H1 (cell line): ENCODE measurements around the gene CRTC1. TPM values are rescaled to one million over a fixed set of nuclear protein-coding genes. Genes with fewer than 3 reads are reported as not detected.

Experiments used
- CTCF ChIA-PET: fragments of 300-600 bp; sonication (Branson Sonifier 250); formaldehyde crosslinking; loops from one replicate; lab custom pipeline; 2021; ENCODE audit not compliant: partially characterized antibody; lab: Charles Lee
- POLR2A ChIA-PET: fragments of 300-600 bp; sonication (Branson Sonifier 250); formaldehyde crosslinking; loops from one replicate; lab custom pipeline; 2021; ENCODE audit warnings: inconsistent platforms; ENCODE audit not compliant: partially characterized antibody; lab: Charles Lee
- DNase-seq, 2 experiments: peaks; one replicate each; pipeline versions ENCODE4 v3.0.0 to v3.0.0-alpha.2; 2010 to 2022; ENCODE audit warnings: low spot score in 2 of 2, low read depth in 1 of 2, mixed read lengths in 1 of 2
- FAIRE-seq: peaks from 2 replicates; lab custom pipeline; 2011; peaks lifted over from hg19 to GRCh38; lab: Jason Lieb, UNC
- H2AFZ ChIP-seq: 2 replicates; pipeline ENCODE4 v1.8.1; 2012; ENCODE audit warnings: low read length, inconsistent platforms
- H2AK5ac ChIP-seq: 2 replicates; pipeline ENCODE4 v1.6.1; 2013; ENCODE audit warnings: low read depth, low read length
- H2BK120ac ChIP-seq: replicated peaks from 2 replicates; pipeline ENCODE3; 2013; ENCODE audit warnings: low read depth, low read length, inconsistent platforms
- H2BK12ac ChIP-seq: 2 replicates; pipeline ENCODE4 v1.6.1; 2013; ENCODE audit warnings: low read depth, low read length
- H2BK15ac ChIP-seq: 2 replicates; pipeline ENCODE4 v1.6.1; 2013; ENCODE audit warnings: low read length
- H2BK20ac ChIP-seq: 2 replicates; pipeline ENCODE4 v1.6.1; 2013; ENCODE audit warnings: low read length
- H2BK5ac ChIP-seq: 2 replicates; pipeline ENCODE4 v1.6.1; 2013; ENCODE audit warnings: low read depth, low read length
- H3K14ac ChIP-seq: 2 replicates; pipeline ENCODE4 v1.6.1; 2013; ENCODE audit warnings: inconsistent platforms; ENCODE audit not compliant: insufficient read length
- H3K18ac ChIP-seq: 2 replicates; pipeline ENCODE4 v1.6.1; 2013; ENCODE audit warnings: low read length; ENCODE audit errors: extremely low read depth
- H3K23ac ChIP-seq: 2 replicates; pipeline ENCODE4 v1.6.1; 2013; ENCODE audit warnings: inconsistent platforms; ENCODE audit not compliant: insufficient read length
- H3K23me2 ChIP-seq: 2 replicates; pipeline ENCODE4 v1.6.1; 2013; ENCODE audit warnings: low read depth, low read length
- H3K27ac ChIP-seq: 2 replicates; pipeline ENCODE4 v1.6.1; 2011; ENCODE audit warnings: low read depth, low read length, inconsistent platforms
- H3K27me3 ChIP-seq, 4 experiments: replicated peaks in 1 of 4; 1 replicate in 1 of 4; 2 replicates in 3 of 4; pipeline versions ENCODE4 v1.6.1 to v1.8.1; 2011 to 2013; ENCODE audit warnings: low read length in 3 of 4, mild to moderate bottlenecking in 3 of 4, inconsistent platforms in 2 of 4, mixed read lengths in 2 of 4, moderate library complexity in 1 of 4; ENCODE audit not compliant: control insufficient read depth in 3 of 4, insufficient read depth in 3 of 4; ENCODE audit errors: extremely low read depth in 1 of 4
- H3K36me3 ChIP-seq, 4 experiments: 2 replicates each; pipeline versions ENCODE4 v1.6.1 to v1.8.1; 2011 to 2013; ENCODE audit warnings: mild to moderate bottlenecking in 4 of 4, low read length in 3 of 4, moderate library complexity in 2 of 4, control low read depth in 1 of 4, inconsistent platforms in 1 of 4; ENCODE audit not compliant: insufficient read depth in 4 of 4, control insufficient read depth in 2 of 4
- H3K4ac ChIP-seq: replicated peaks from 2 replicates; pipeline ENCODE3; 2013; ENCODE audit warnings: low read length, low read depth, mixed read lengths, inconsistent platforms; ENCODE audit not compliant: insufficient read length
- H3K4me1 ChIP-seq, 4 experiments: replicated peaks in 1 of 4; 1 replicate in 1 of 4; 2 replicates in 3 of 4; pipeline versions ENCODE4 v1.6.1 to v1.8.1; 2011 to 2013; ENCODE audit warnings: low read length in 3 of 4, inconsistent platforms in 2 of 4, mixed read lengths in 1 of 4; ENCODE audit not compliant: insufficient read depth in 4 of 4, control insufficient read depth in 3 of 4
- H3K4me2 ChIP-seq, 2 experiments: 2 replicates each; pipeline versions ENCODE4 v1.6.1 to v1.8.1; 2011 to 2013; ENCODE audit warnings: low read depth in 2 of 2, low read length in 2 of 2, control low read depth in 1 of 2, inconsistent platforms in 1 of 2, mild to moderate bottlenecking in 1 of 2; ENCODE audit not compliant: insufficient read depth in 1 of 2
- H3K4me3 ChIP-seq, 4 experiments: fragments of 200-600, 300-600 bp in 1 of 4; sonication (generic), shearing (Covaris generic), sonication (Bioruptor Twin) in 1 of 4; 2 replicates each; pipeline versions ENCODE4 v1.5.1 to v1.8.1; 2011 to 2016; ENCODE audit warnings: low read length in 4 of 4, low read depth in 3 of 4, control low read depth in 2 of 4, inconsistent platforms in 2 of 4, mild to moderate bottlenecking in 2 of 4, mixed read lengths in 1 of 4, moderate library complexity in 1 of 4; ENCODE audit not compliant: insufficient read depth in 2 of 4; ENCODE audit errors: extremely low read depth in 1 of 4
- H3K56ac ChIP-seq: replicated peaks from 2 replicates; pipeline ENCODE3; 2013; ENCODE audit warnings: low read depth, mild to moderate bottlenecking, mixed read lengths, low read length, inconsistent platforms; ENCODE audit not compliant: insufficient read length
- H3K79me1 ChIP-seq: 2 replicates; pipeline ENCODE4 v1.6.1; 2013; ENCODE audit warnings: low read depth, low read length, control low read depth
- H3K79me2 ChIP-seq, 2 experiments: 2 replicates each; pipeline versions ENCODE4 v1.6.1 to v1.8.1; 2012 to 2013; ENCODE audit warnings: low read length in 2 of 2, mild to moderate bottlenecking in 2 of 2, inconsistent platforms in 1 of 2; ENCODE audit not compliant: insufficient read depth in 2 of 2, control insufficient read depth in 1 of 2
- H3K9ac ChIP-seq, 4 experiments: replicated peaks in 1 of 4; 1 replicate in 1 of 4; 2 replicates in 3 of 4; pipeline versions ENCODE4 v1.6.1 to v1.8.1; 2011 to 2013; ENCODE audit warnings: low read depth in 3 of 4, low read length in 3 of 4, control low read depth in 2 of 4, mild to moderate bottlenecking in 2 of 4, moderate library complexity in 2 of 4, inconsistent platforms in 1 of 4; ENCODE audit errors: extremely low read depth in 1 of 4
- H3K9me3 ChIP-seq, 2 experiments: 2 replicates each; pipeline versions ENCODE4 v1.6.1 to v1.8.1; 2012 to 2013; ENCODE audit warnings: mild to moderate bottlenecking in 2 of 2, moderate library complexity in 2 of 2, control low read depth in 1 of 2, inconsistent platforms in 1 of 2, low read depth in 1 of 2, low read length in 1 of 2, mixed read lengths in 1 of 2; ENCODE audit not compliant: insufficient read depth in 2 of 2
- H4K20me1 ChIP-seq, 2 experiments: replicated peaks in 1 of 2; 2 replicates each; pipeline versions ENCODE3 to v1.8.1; 2011 to 2013; ENCODE audit warnings: inconsistent platforms in 2 of 2, low read length in 2 of 2, mild to moderate bottlenecking in 1 of 2; ENCODE audit not compliant: insufficient read depth in 2 of 2, control insufficient read depth in 1 of 2
- H4K5ac ChIP-seq: 2 replicates; pipeline ENCODE4 v1.6.1; 2013; ENCODE audit warnings: low read length, low read depth, mixed read lengths, inconsistent platforms; ENCODE audit not compliant: insufficient read length
- H4K8ac ChIP-seq: 2 replicates; pipeline ENCODE4 v1.8.0; 2013; ENCODE audit warnings: mild to moderate bottlenecking, moderate library complexity, low read length, inconsistent platforms; ENCODE audit not compliant: insufficient read depth; ENCODE audit errors: extremely low read depth
- H4K91ac ChIP-seq: replicated peaks from 2 replicates; pipeline ENCODE3; 2013; ENCODE audit warnings: low read length, mixed read lengths, inconsistent platforms; ENCODE audit not compliant: insufficient read length
- E2F6 ChIP-seq: IDR thresholded peaks from 2 replicates; pipeline ENCODE4 v1.6.1; 2012; ENCODE audit warnings: inconsistent platforms
- EP300 ChIP-seq, 2 experiments: IDR thresholded peaks; 1 replicate in 1 of 2; 2 replicates in 1 of 2; pipeline ENCODE4 v1.6.1; 2011 to 2012; ENCODE audit warnings: low read depth in 2 of 2, low read length in 2 of 2, mild to moderate bottlenecking in 2 of 2, borderline replicate concordance in 1 of 2, inconsistent platforms in 1 of 2, moderate library complexity in 1 of 2
- HDAC2 ChIP-seq, 2 experiments: fragments of 300-600 bp in 1 of 2; sonication (generic) in 1 of 2; IDR thresholded peaks; 2 replicates each; pipeline ENCODE4 v1.6.1; 2011 to 2012; ENCODE audit warnings: low read depth in 2 of 2, low read length in 2 of 2, mild to moderate bottlenecking in 2 of 2, moderate library complexity in 2 of 2, borderline replicate concordance in 1 of 2, inconsistent platforms in 1 of 2
- POLR2AphosphoS5 ChIP-seq: IDR thresholded peaks from 2 replicates; pipeline ENCODE4 v1.6.1; 2011; ENCODE audit warnings: low read depth, low read length
- RNF2 ChIP-seq: fragments of 200-900, 300-1000 bp; sonication (generic); IDR thresholded peaks from 2 replicates; pipeline ENCODE4 v1.7.1; 2016; ENCODE audit warnings: borderline replicate concordance, low read depth, mild to moderate bottlenecking, antibody characterized with exemption, low read length; ENCODE audit not compliant: poor library complexity, severe bottlenecking; ENCODE audit errors: missing control alignments
- SAP30 ChIP-seq: fragments of 300-600 bp; sonication (generic); IDR thresholded peaks from 2 replicates; pipeline ENCODE4 v1.7.1; 2012; ENCODE audit warnings: low read length, moderate library complexity, mild to moderate bottlenecking, inconsistent platforms; ENCODE audit not compliant: insufficient read depth, insufficient replicate concordance
- WGBS, 2 experiments: shearing (Covaris generic) in 1 of 2; methylation state at CpG; one replicate each; pipeline versions ENCODE4 v1.1.6 to v1.1.7; 2013 to 2015; ENCODE audit warnings: low lambda C conversion rate in 2 of 2, mixed read lengths in 2 of 2, inconsistent platforms in 1 of 2, low coverage in 1 of 2, missing lambda C conversion rate in 1 of 2; ENCODE audit not compliant: insufficient replicate concordance in 2 of 2, insufficient coverage in 1 of 2, insufficient read length in 1 of 2; ENCODE audit errors: extremely low coverage in 1 of 2, missing lambda C conversion rate in 1 of 2; 5-methylcytosine and 5-hydroxymethylcytosine counted together
- polyA plus RNA-seq, 7 experiments: library from polyadenylated mRNA; depleted of rRNA in 3 of 7; stranded (reverse) in 5 of 7; unstranded in 2 of 7; fragments of >200 nt in 5 of 7; fragments of 200-250 nt in 2 of 7; gene quantifications; 1 replicate in 5 of 7; 2 replicates in 1 of 7; 4 replicates in 1 of 7; pipeline versions ENCODE4 v1.2.1 to v1.2.3, GENCODE V29; 2011 to 2013; ENCODE audit warnings: missing spikeins in 2 of 7, mixed read lengths in 2 of 7
- total RNA-seq: library from RNA; stranded (reverse); fragmentation: NEBNext Ultra II Directional; extraction: Animal tissue kit (Norgen Biotek cat#: 25700); gene quantifications from 2 replicates; pipeline ENCODE4 v1.2.1, GENCODE V29; 2021

CRTC1 gene
- total and polyA plus RNA-seq, 2 of the 8 experiments (the other 6 are each of a cell fraction or from before 2014, with no cell fraction given): 2.9 to 8.5 TPM

- Histone ChIP-seq H3K27me3 (peaks cover 49 to 81% (median 73%) of the 10 kb centered on the region in 4 experiments), H3K4me2 (no peak overlapping the region), H3K56ac (no peak overlapping the region), H3K14ac (no peak overlapping the region), H3K27ac (no peak overlapping the region), H2BK15ac (no peak overlapping the region), H2BK20ac (no peak overlapping the region), H3K4ac (no peak overlapping the region), H3K18ac (no peak overlapping the region), H3K9ac (no peak overlapping the region), H3K79me2 (no peaks in the 10 kb centered on the region), H3K9me3 (no peaks in the 10 kb centered on the region; a peak in 1 of 4 replicates), H2BK12ac (0 out of 2 replicates have a peak overlapping the region, but pooled peaks have one; percentile 14), H4K20me1 (peaks cover 2 to 15% of the 10 kb centered on the region in 2 experiments), H2AK5ac (0 out of 2 replicates have a peak overlapping the region, but pooled peaks have one; percentile 13), H2BK120ac (no peak overlapping the region), H4K8ac (no peak overlapping the region), H4K91ac (no peak overlapping the region), H3K36me3 (peaks cover 0 to 7% (median 0%) of the 10 kb centered on the region in 4 experiments; a peak in 1 of 8 replicates), H3K23ac (no peak overlapping the region), H3K4me1 (peaks cover 0 to 20% (median 7%) of the 10 kb centered on the region in 4 experiments; a peak in 5 of 7 replicates), H4K5ac (no peak overlapping the region), H2BK5ac (no peak overlapping the region), H3K4me3 (no peak overlapping the region), H3K23me2 (peaks cover 14% of the 10 kb centered on the region; the same call in 1 of the 2 replicates), H3K79me1 (no peaks in the 10 kb centered on the region), H2AFZ (no peak overlapping the region)
- no peak for DNase-seq
- ChIA-PET POLR2A (interaction anchor here (0.7 kb wide), 1 partner anchor 8 kb away, joined by 3 read pairs; no protein-coding TSS in a partner anchor), CTCF (interaction anchor here (0.6 to 1.8 kb wide), 6 partner anchors 14 to 315 kb away, joined by 3 to 6 read pairs (median 3); no protein-coding TSS in a partner anchor)
- 64% methylated on average over 5 of the region's 5 CpGs; no CpG with 5 or more reads in 1 of the 2 experiments for WGBS, 2 experiments
- no peak for TF ChIP-seq RNF2
- no peak for TF ChIP-seq EP300 (IDR thresholded peaks at IDR 0.05; ENCODE audit: borderline replicate concordance in 1 of 2, low read depth in 2 of 2, low read length in 2 of 2)
- TF ChIP-seq POLR2AphosphoS5: no peak
- TF ChIP-seq HDAC2 (IDR thresholded peaks at IDR 0.05; ENCODE audit: borderline replicate concordance in 1 of 2, low read depth in 2 of 2, low read length in 2 of 2): no peak
- no peak for TF ChIP-seq SAP30
- no peak for TF ChIP-seq E2F6
- FAIRE-seq: no peak
Observed at GRCh38 chr19:18794029-18794313, 110.5 kb downstream of the CRTC1 start.
